ENCODE data around the gene CAMKV.
"Not testable (repeated sequence)": the region's sequence is repeated elsewhere in the genome, so short reads cannot be mapped to it uniquely, and the experiment has no call there.

Gene CAMKV, protein sequence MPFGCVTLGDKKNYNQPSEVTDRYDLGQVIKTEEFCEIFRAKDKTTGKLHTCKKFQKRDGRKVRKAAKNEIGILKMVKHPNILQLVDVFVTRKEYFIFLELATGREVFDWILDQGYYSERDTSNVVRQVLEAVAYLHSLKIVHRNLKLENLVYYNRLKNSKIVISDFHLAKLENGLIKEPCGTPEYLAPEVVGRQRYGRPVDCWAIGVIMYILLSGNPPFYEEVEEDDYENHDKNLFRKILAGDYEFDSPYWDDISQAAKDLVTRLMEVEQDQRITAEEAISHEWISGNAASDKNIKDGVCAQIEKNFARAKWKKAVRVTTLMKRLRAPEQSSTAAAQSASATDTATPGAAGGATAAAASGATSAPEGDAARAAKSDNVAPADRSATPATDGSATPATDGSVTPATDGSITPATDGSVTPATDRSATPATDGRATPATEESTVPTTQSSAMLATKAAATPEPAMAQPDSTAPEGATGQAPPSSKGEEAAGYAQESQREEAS

DNA sequence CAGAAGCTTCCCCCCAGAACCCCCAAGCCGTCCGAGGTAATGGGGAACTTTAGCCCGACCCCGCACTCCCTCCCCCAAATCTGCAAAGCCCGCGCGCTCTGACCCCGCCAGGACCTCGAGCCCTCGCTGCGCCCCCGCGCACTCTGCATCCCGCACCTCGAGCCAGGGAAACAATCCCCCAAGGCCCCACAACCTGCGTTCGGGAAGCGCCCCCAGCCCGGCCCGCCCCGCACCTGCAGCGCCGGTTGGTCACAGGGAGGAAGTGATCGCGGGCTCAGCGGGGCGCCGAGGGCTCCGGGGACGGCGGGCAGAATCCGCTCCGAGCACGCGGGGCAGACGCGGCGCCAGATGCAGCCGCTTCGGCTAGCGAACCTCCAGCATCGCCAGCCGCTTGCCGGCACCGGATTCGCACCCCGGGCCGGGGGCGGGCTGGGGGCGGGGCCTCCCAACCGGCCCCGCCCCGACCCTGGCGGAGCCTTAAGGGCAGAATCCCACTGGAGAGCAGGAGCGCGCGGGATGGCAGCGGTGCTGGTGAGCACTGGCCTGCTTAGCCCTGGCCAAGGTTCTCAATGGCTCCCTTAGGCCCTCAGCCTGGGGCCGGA, at the start of gene CAMKV:
TSS of gene CAMKV (minus strand) at position 382 of the 602 bp plus-strand sequence. CDS start 7,518 bp downstream, outside the sequence.
- H3K9ac ChIP-seq (ENCODE audit: low read length in 5 of 5), result no peak within 1 kb of the TSS
- H3K9me3 ChIP-seq (ENCODE audit: control insufficient read depth in 5 of 5, low read length in 5 of 5), result no peaks in the 10 kb centered on the region
- H3K27ac ChIP-seq (ENCODE audit: low read depth, low read length), result no peak within 1 kb of the TSS
- peaks cover 0 to 10% (median 9%) of the 10 kb centered on the region in 5 donors for H3K4me1 ChIP-seq (ENCODE audit: control insufficient read depth in 5 of 5, insufficient read depth in 5 of 5, low read length in 5 of 5)
- H3K27me3 ChIP-seq (ENCODE audit: control insufficient read depth in 5 of 5, insufficient read depth in 4 of 5, low read length in 5 of 5), result peaks cover 11 to 44% (median 34%) of the 10 kb centered on the region in 5 donors
- peak within 1 kb of the TSS in 3 of 5 donors; percentile 27 to 40 (median 29) for H3K4me3 ChIP-seq (ENCODE audit: low read depth in 1 of 5, low read length in 5 of 5)
- H3K36me3 ChIP-seq (ENCODE audit: control insufficient read depth in 5 of 5, insufficient read depth in 5 of 5, low read length in 5 of 5), result no peaks in the 10 kb centered on the region

DNA sequence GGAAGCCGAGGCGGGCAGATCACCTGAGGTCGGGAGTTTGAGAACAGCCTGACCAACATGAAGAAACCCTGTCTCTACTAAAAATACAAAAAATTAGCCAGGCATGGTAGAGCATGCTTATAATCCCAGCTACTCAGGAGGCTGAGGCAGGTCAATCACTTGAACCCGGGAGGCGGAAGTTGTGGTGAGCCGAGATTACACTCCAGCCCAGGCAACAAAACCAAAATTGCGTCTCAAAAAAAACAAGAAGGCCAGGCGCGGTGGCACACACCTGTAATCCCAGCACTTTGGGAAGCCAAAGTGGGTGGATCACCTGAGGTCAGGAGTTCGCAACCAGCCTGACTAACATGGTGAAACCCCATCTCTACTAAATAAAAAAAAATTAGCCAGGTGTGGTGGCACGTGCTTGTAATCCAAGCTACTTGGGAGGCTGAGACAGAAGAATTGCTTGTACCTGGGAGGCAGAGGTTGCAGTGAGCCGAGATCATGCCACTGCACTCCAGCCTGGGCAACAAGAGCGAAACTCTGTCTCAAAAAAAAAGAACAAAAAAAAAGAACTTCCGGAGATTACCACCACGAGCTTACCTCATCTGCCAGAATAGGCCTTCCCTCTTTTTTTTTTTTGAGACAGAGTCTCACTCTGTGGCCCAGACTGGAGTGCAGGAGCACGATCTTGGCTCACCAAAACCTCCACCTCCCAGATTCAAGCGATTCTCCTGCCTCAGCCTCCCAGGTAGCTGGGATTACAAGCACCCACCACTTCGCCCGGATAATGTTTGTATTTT, 48.3 kb upstream of the CAMKV start:
- not testable (repeated sequence) for H3K4me1 ChIP-seq (ENCODE audit: control insufficient read depth in 5 of 5, insufficient read depth in 5 of 5, low read length in 5 of 5); H3K9ac ChIP-seq (ENCODE audit: low read length in 5 of 5); H3K27me3 ChIP-seq (ENCODE audit: control insufficient read depth in 5 of 5, insufficient read depth in 4 of 5, low read length in 5 of 5); H3K4me3 ChIP-seq (ENCODE audit: low read depth in 1 of 5, low read length in 5 of 5); H3K27ac ChIP-seq (ENCODE audit: low read depth, low read length); H3K36me3 ChIP-seq (ENCODE audit: control insufficient read depth in 5 of 5, insufficient read depth in 5 of 5, low read length in 5 of 5); H3K9me3 ChIP-seq (ENCODE audit: control insufficient read depth in 5 of 5, low read length in 5 of 5)

DNA sequence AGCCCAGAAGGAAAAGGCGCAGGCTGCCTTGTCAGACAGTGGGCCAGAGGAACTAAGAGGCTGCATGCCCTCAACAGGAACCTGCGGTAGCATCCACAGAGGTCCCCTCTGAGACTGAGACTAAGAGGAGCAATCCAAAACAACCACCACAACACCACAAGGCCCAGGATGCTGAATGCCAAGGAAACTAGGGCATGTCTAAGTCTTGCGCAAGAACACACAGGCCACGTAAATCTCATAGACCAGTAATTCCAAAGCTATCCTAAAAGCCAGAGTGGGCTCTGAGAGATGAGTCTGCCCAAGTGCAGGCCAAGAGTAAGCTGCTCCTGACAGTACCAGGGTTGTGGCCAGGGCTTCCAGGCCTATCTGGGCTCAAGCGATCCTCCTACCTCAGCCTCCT, 47.0 kb upstream of the CAMKV start:
- Histone ChIP-seq H3K27ac (ENCODE audit: low read depth, low read length) (no peak overlapping the region), H3K9ac (ENCODE audit: low read length in 5 of 5) (no peak overlapping the region), H3K36me3 (ENCODE audit: control insufficient read depth in 5 of 5, insufficient read depth in 5 of 5, low read length in 5 of 5) (peaks cover 0 to 15% (median 12%) of the 10 kb centered on the region in 5 donors), H3K4me1 (ENCODE audit: control insufficient read depth in 5 of 5, insufficient read depth in 5 of 5, low read length in 5 of 5) (peaks cover 0 to 12% (median 8%) of the 10 kb centered on the region in 5 donors), H3K9me3 (ENCODE audit: control insufficient read depth in 5 of 5, low read length in 5 of 5) (no peaks in the 10 kb centered on the region), H3K4me3 (ENCODE audit: low read depth in 1 of 5, low read length in 5 of 5) (no peak overlapping the region), H3K27me3 (ENCODE audit: control insufficient read depth in 5 of 5, insufficient read depth in 4 of 5, low read length in 5 of 5) (no peaks in the 10 kb centered on the region)

DNA sequence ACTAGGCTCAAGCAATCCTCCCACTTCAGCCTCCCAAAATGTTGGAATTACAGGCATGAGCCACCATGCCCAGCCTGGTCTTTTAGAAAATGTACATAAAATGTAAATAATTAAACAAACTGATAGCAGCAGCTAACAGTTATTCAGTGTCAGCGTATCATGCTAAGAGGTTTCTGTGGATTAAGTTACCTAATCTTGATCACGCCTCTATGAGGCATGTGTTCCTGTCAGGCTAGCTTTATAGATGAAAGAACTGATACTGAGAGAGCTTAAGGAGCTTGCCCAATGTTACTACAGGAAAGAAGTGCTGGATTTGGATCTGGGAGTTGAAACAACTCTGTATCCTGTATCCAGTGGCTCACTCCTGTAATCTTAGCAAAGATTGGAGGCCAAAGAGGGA, 45.2 kb upstream of the CAMKV start:
- peaks cover 0 to 33% (median 29%) of the 10 kb centered on the region in 5 donors for H3K36me3 ChIP-seq (ENCODE audit: control insufficient read depth in 5 of 5, insufficient read depth in 5 of 5, low read length in 5 of 5)
- no peak overlapping the region for H3K4me3 ChIP-seq (ENCODE audit: low read depth in 1 of 5, low read length in 5 of 5)
- peaks cover 0 to 12% (median 8%) of the 10 kb centered on the region in 5 donors for H3K4me1 ChIP-seq (ENCODE audit: control insufficient read depth in 5 of 5, insufficient read depth in 5 of 5, low read length in 5 of 5)
- H3K27me3 ChIP-seq (ENCODE audit: control insufficient read depth in 5 of 5, insufficient read depth in 4 of 5, low read length in 5 of 5), result no peaks in the 10 kb centered on the region
- no peak overlapping the region for H3K27ac ChIP-seq (ENCODE audit: low read depth, low read length)
- H3K9ac ChIP-seq (ENCODE audit: low read length in 5 of 5), result no peak overlapping the region
- H3K9me3 ChIP-seq (ENCODE audit: control insufficient read depth in 5 of 5, low read length in 5 of 5), result no peaks in the 10 kb centered on the region

DNA sequence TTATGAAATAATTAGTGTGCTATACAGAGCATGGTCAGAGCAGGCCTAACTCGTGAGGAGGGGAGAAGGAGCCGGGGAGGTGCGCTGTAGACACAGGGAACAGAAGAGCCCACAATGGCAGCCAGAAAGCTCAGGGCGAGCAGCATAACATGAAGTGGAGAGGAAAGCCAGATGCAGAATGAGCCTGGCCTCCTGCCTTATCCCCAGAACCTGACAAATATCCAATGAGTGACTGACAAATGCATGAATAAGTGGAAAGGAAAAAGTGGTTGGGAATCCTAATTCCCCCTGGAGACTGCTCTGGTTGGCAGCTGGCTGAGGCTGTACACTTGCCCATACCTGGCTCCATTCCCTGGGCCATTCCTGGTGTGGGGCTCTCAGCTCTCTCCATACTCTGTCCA, 43.2 kb upstream of the CAMKV start:
- no peak overlapping the region for H3K4me3 ChIP-seq (ENCODE audit: low read depth in 1 of 5, low read length in 5 of 5)
- no peak overlapping the region for H3K27ac ChIP-seq (ENCODE audit: low read depth, low read length)
- no peaks in the 10 kb centered on the region for H3K27me3 ChIP-seq (ENCODE audit: control insufficient read depth in 5 of 5, insufficient read depth in 4 of 5, low read length in 5 of 5)
- H3K9me3 ChIP-seq (ENCODE audit: control insufficient read depth in 5 of 5, low read length in 5 of 5), result no peaks in the 10 kb centered on the region
- no peak overlapping the region for H3K9ac ChIP-seq (ENCODE audit: low read length in 5 of 5)
- peaks cover 0 to 12% (median 8%) of the 10 kb centered on the region in 5 donors for H3K4me1 ChIP-seq (ENCODE audit: control insufficient read depth in 5 of 5, insufficient read depth in 5 of 5, low read length in 5 of 5)
- peaks cover 0 to 49% (median 41%) of the 10 kb centered on the region in 5 donors for H3K36me3 ChIP-seq (ENCODE audit: control insufficient read depth in 5 of 5, insufficient read depth in 5 of 5, low read length in 5 of 5)

DNA sequence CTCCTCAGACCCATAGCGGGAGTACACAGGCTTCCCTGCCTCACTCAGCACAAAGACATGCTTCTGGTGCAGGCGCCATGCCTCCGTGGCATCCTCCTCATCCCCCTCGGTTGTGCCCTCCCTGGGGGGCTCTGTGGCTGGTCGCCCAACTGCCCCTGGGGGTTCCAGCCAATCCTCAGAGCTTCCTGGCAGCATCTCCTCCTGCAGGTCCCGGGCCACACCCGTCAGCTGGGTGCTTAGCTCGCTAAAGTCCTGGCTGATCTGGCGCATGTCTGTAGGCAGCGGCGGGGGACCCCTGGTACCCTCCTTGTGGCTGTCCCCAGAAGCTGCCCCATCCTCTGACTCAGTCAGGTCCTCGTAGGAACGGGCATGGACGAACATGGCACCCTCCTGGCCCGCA, 41.9 kb upstream of the CAMKV start:
- Histone ChIP-seq H3K27me3 (ENCODE audit: control insufficient read depth in 5 of 5, insufficient read depth in 4 of 5, low read length in 5 of 5) (no peaks in the 10 kb centered on the region), H3K4me3 (ENCODE audit: low read depth in 1 of 5, low read length in 5 of 5) (no peak overlapping the region), H3K9ac (ENCODE audit: low read length in 5 of 5) (no peak overlapping the region), H3K9me3 (ENCODE audit: control insufficient read depth in 5 of 5, low read length in 5 of 5) (no peaks in the 10 kb centered on the region), H3K4me1 (ENCODE audit: control insufficient read depth in 5 of 5, insufficient read depth in 5 of 5, low read length in 5 of 5) (peaks cover under 1 to 12% (median 9%) of the 10 kb centered on the region in 5 donors), H3K36me3 (ENCODE audit: control insufficient read depth in 5 of 5, insufficient read depth in 5 of 5, low read length in 5 of 5) (peaks cover 0 to 49% (median 41%) of the 10 kb centered on the region in 5 donors), H3K27ac (ENCODE audit: low read depth, low read length) (no peak overlapping the region)

DNA sequence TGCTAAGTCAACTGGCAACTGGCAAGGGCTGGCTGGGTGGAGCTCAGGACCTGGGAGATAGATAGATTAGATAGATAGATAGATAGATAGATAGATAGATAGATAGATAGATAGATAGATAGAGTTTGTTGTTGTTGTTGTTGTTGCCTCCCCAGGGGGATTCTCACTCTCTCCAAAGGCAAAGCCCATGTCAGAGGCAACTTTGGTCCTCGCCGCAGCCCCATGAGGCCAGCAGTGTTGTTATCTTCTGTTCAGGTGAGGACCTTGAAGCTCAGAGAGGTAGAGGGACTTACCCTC, 41.4 kb upstream of the CAMKV start:
- no peak overlapping the region for H3K27ac ChIP-seq (ENCODE audit: low read depth, low read length)
- no peaks in the 10 kb centered on the region for H3K9me3 ChIP-seq (ENCODE audit: control insufficient read depth in 5 of 5, low read length in 5 of 5)
- no peaks in the 10 kb centered on the region for H3K27me3 ChIP-seq (ENCODE audit: control insufficient read depth in 5 of 5, insufficient read depth in 4 of 5, low read length in 5 of 5)
- H3K4me1 ChIP-seq (ENCODE audit: control insufficient read depth in 5 of 5, insufficient read depth in 5 of 5, low read length in 5 of 5), result peaks cover 2 to 17% (median 14%) of the 10 kb centered on the region in 5 donors
- H3K9ac ChIP-seq (ENCODE audit: low read length in 5 of 5), result no peak overlapping the region
- peaks cover 0 to 49% (median 41%) of the 10 kb centered on the region in 5 donors for H3K36me3 ChIP-seq (ENCODE audit: control insufficient read depth in 5 of 5, insufficient read depth in 5 of 5, low read length in 5 of 5)
- H3K4me3 ChIP-seq (ENCODE audit: low read depth in 1 of 5, low read length in 5 of 5), result no peak overlapping the region

DNA sequence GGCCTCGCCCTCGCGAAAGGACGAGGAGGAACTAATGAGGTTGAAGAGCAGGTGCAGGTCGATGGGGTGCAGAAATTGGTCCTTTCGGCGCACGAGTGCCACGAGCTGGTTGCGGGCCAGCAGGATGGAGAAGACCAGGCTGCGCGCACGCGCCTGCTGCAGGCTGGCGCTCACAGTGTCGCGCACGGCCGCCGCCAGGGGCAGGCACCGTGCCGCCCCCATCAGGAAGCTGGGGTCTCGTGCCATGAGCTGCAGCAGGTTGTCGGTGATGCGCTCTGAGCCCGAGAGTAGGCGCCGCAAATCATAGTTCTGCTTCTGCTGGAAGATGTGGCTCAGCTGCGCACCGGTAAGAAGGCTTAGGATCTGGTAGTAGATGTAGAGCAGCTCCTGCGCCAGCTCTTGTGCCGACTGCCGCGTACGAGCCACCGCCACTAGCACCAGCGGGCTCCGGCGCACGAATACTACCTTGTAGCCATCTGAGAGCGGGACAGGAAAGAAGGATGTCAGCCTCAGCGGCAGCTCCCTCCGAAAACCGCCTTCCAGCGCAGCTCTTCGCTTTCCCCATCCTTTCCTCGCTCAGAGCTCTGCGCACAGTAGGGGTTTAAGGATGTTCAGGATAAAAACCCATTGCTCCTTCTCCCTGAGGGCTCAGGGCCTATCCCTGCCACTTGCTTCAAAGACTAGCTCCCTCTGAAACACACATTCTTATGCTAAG, 40.9 kb upstream of the CAMKV start:
- no peaks in the 10 kb centered on the region for H3K27me3 ChIP-seq (ENCODE audit: control insufficient read depth in 5 of 5, insufficient read depth in 4 of 5, low read length in 5 of 5)
- no peak overlapping the region for H3K9ac ChIP-seq (ENCODE audit: low read length in 5 of 5)
- peaks cover 2 to 22% (median 18%) of the 10 kb centered on the region in 5 donors for H3K4me1 ChIP-seq (ENCODE audit: control insufficient read depth in 5 of 5, insufficient read depth in 5 of 5, low read length in 5 of 5)
- no peaks in the 10 kb centered on the region for H3K9me3 ChIP-seq (ENCODE audit: control insufficient read depth in 5 of 5, low read length in 5 of 5)
- no peak overlapping the region for H3K27ac ChIP-seq (ENCODE audit: low read depth, low read length)
- H3K4me3 ChIP-seq (ENCODE audit: low read depth in 1 of 5, low read length in 5 of 5), result no peak overlapping the region
- H3K36me3 ChIP-seq (ENCODE audit: control insufficient read depth in 5 of 5, insufficient read depth in 5 of 5, low read length in 5 of 5), result peaks cover 0 to 49% (median 41%) of the 10 kb centered on the region in 5 donors

DNA sequence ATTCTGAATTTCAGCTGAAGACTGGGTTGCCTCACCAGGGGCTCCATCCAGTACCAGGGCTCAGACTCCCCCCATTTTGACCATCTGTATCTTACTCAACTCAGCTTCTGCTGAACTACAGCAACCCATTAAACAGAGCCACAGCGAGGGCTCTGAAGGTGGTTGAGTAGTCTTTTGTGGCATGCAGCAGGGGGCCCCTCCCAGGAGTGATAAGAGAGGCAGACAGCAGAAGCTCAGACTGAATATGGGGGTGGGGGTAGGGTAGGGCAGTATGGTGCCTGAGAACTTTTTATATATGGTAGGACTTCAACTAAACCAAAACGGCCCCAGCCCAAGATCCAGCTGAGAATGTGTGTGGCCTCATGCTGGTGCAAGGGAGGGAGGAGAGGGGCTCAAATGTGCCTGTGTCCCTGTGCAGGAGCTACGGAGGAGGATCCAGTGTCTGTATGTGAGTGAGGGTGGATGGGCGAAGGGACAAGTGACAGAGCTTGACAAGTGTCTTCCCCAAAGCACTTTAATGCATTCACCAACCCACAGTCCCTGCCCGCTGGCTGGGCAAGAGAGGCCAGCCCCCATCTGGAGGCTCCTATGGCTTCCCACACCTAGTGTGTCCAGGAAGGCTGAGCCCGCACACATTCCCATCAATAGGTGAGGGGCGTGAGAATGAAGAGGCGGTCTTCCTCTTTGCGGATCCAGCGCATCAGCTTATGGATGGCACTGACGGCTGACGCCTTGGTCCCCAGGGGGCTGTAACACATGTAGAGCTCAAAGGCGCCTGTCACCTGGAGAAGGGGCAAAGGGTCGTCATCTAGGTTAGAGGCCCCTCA, 38.9 kb upstream of the CAMKV start:
- Histone ChIP-seq H3K27me3 (ENCODE audit: control insufficient read depth in 5 of 5, insufficient read depth in 4 of 5, low read length in 5 of 5) (no peaks in the 10 kb centered on the region), H3K4me1 (ENCODE audit: control insufficient read depth in 5 of 5, insufficient read depth in 5 of 5, low read length in 5 of 5) (peaks cover 2 to 30% (median 24%) of the 10 kb centered on the region in 5 donors), H3K4me3 (ENCODE audit: low read depth in 1 of 5, low read length in 5 of 5) (no peak overlapping the region), H3K27ac (ENCODE audit: low read depth, low read length) (no peak overlapping the region), H3K9ac (ENCODE audit: low read length in 5 of 5) (no peak overlapping the region), H3K9me3 (ENCODE audit: control insufficient read depth in 5 of 5, low read length in 5 of 5) (no peaks in the 10 kb centered on the region), H3K36me3 (ENCODE audit: control insufficient read depth in 5 of 5, insufficient read depth in 5 of 5, low read length in 5 of 5) (peaks cover 0 to 49% (median 41%) of the 10 kb centered on the region in 5 donors)
